Measurements from ENCODE around the gene FCGR2B.
"Not testable (repeated sequence)": the region's sequence is repeated elsewhere in the genome, so short reads cannot be mapped to it uniquely, and the experiment has no call there.

The FCGR2B gene

GRCh38 chr1:161671045-161672020 is 8.4 kb downstream of the FCGR2B start:
- peak; percentile 39 to 41 for DNase-seq (ENCODE audit: low spot score in 2 of 2)
- in situ Hi-C loops (cut with MboI; ENCODE audit: low sequenced_read_pairs); H3K36me3 ChIP-seq (replicated peaks): not testable (repeated sequence)

GRCh38 chr1:161673437-161673836 is 10.5 kb downstream of the FCGR2B start:
- in situ Hi-C loops (cut with MboI; ENCODE audit: low sequenced_read_pairs); H3K27me3 ChIP-seq (ENCODE audit: low read depth); DNase-seq (ENCODE audit: low spot score in 2 of 2); H3K36me3 ChIP-seq (replicated peaks); H3K9me3 ChIP-seq; H3K4me3 ChIP-seq; H3K4me1 ChIP-seq: not testable (repeated sequence)

More at GRCh38 chr1:161671045-161672020, 8.4 kb downstream of the FCGR2B start:
- not testable (repeated sequence) for H3K9me3 ChIP-seq; H3K4me3 ChIP-seq; H3K27me3 ChIP-seq (ENCODE audit: low read depth); H3K4me1 ChIP-seq

- H3K27me3 ChIP-seq (ENCODE audit: low read depth); in situ Hi-C loops (cut with MboI; ENCODE audit: low sequenced_read_pairs): not testable (repeated sequence)
These were observed 11.5 kb downstream of the FCGR2B start for GRCh38 chr1:161674447-161674846.

GRCh38 chr1:161674908-161675307 is 12.0 kb downstream of the FCGR2B start:
- H3K27me3 ChIP-seq (ENCODE audit: low read depth); DNase-seq (ENCODE audit: low spot score in 2 of 2); H3K9me3 ChIP-seq; H3K4me3 ChIP-seq; H3K4me1 ChIP-seq; in situ Hi-C loops (cut with MboI; ENCODE audit: low sequenced_read_pairs); H3K36me3 ChIP-seq (replicated peaks): not testable (repeated sequence)

More at GRCh38 chr1:161674447-161674846, 11.5 kb downstream of the FCGR2B start:
- DNase-seq (ENCODE audit: low spot score in 2 of 2); H3K36me3 ChIP-seq (replicated peaks); H3K9me3 ChIP-seq; H3K4me3 ChIP-seq; H3K4me1 ChIP-seq: not testable (repeated sequence)

- DNase-seq (ENCODE audit: low spot score in 2 of 2) = no peak
- no peak overlapping the region for H3K4me3 ChIP-seq
- H3K36me3 ChIP-seq (replicated peaks) = no peaks in the 10 kb centered on the region
- no peaks in the 10 kb centered on the region for H3K9me3 ChIP-seq
- H3K4me1 ChIP-seq = peaks cover 2% of the 10 kb centered on the region; the same call in 1 of the 2 replicates
- peaks cover 2% of the 10 kb centered on the region; the same call in 1 of the 2 replicates for H3K27me3 ChIP-seq (ENCODE audit: low read depth)
- in situ Hi-C loops (cut with MboI; ENCODE audit: low sequenced_read_pairs) = no loop called here
These were observed 13.5 kb downstream of the FCGR2B start for GRCh38 chr1:161676441-161676840.

GRCh38 chr1:161676958-161677689 is 14.2 kb downstream of the FCGR2B start:
- in situ Hi-C loops (cut with MboI; ENCODE audit: low sequenced_read_pairs) = no loop called here
- H3K4me1 ChIP-seq = no peaks in the 10 kb centered on the region
- no peak overlapping the region for H3K4me3 ChIP-seq
- H3K36me3 ChIP-seq (replicated peaks) = no peaks in the 10 kb centered on the region
- H3K9me3 ChIP-seq = no peaks in the 10 kb centered on the region
- peaks cover 4% of the 10 kb centered on the region; the same call in 1 of the 2 replicates for H3K27me3 ChIP-seq (ENCODE audit: low read depth)
- DNase-seq (ENCODE audit: low spot score in 2 of 2) = no peak

GRCh38 chr1:161678500-161678899 is 15.6 kb downstream of the FCGR2B start:
- DNase-seq (ENCODE audit: low spot score in 2 of 2) = no peak
- Histone ChIP-seq H3K4me3 (no peak overlapping the region), H3K4me1 (no peaks in the 10 kb centered on the region), H3K27me3 (ENCODE audit: low read depth) (peaks cover 4% of the 10 kb centered on the region; the same call in 1 of the 2 replicates), H3K9me3 (no peaks in the 10 kb centered on the region), H3K36me3 (replicated peaks) (no peaks in the 10 kb centered on the region)
- in situ Hi-C loops (cut with MboI; ENCODE audit: low sequenced_read_pairs) = no loop called here

GRCh38 chr1:161681879-161682278 is 18.9 kb downstream of the FCGR2B start:
- in situ Hi-C loops (cut with MboI; ENCODE audit: low sequenced_read_pairs) = no loop called here

GRCh38 chr1:161688946-161689345 is 26.0 kb downstream of the FCGR2B start:
- in situ Hi-C loops (cut with MboI; ENCODE audit: low sequenced_read_pairs) = no loop called here
- DNase-seq (ENCODE audit: low spot score in 2 of 2) = no peak
- peaks cover 3% of the 10 kb centered on the region for H3K27me3 ChIP-seq (ENCODE audit: low read depth)

More at GRCh38 chr1:161681879-161682278, 18.9 kb downstream of the FCGR2B start:
- no peak for DNase-seq (ENCODE audit: low spot score in 2 of 2)
- no peaks in the 10 kb centered on the region for H3K36me3 ChIP-seq (replicated peaks)
- no peaks in the 10 kb centered on the region for H3K4me1 ChIP-seq
- no peak overlapping the region for H3K4me3 ChIP-seq
- peaks cover 6% of the 10 kb centered on the region for H3K27me3 ChIP-seq (ENCODE audit: low read depth)
- no peaks in the 10 kb centered on the region for H3K9me3 ChIP-seq

GRCh38 chr1:161691846-161692245 is 28.9 kb downstream of the FCGR2B start:
- H3K9me3 ChIP-seq = no peaks in the 10 kb centered on the region
- in situ Hi-C loops (cut with MboI; ENCODE audit: low sequenced_read_pairs) = no loop called here
- no peaks in the 10 kb centered on the region; the same call in 1 of the 2 replicates for H3K27me3 ChIP-seq (ENCODE audit: low read depth)
- DNase-seq (ENCODE audit: low spot score in 2 of 2) = no peak
- no peaks in the 10 kb centered on the region for H3K36me3 ChIP-seq (replicated peaks)
- no peaks in the 10 kb centered on the region for H3K4me1 ChIP-seq
- H3K4me3 ChIP-seq = no peak overlapping the region

More at GRCh38 chr1:161688946-161689345, 26.0 kb downstream of the FCGR2B start:
- Histone ChIP-seq H3K4me3 (no peak overlapping the region), H3K9me3 (no peaks in the 10 kb centered on the region), H3K36me3 (replicated peaks) (no peaks in the 10 kb centered on the region), H3K4me1 (no peaks in the 10 kb centered on the region)

GRCh38 chr1:161693020-161693712 is 30.2 kb downstream of the FCGR2B start:
- H3K36me3 ChIP-seq (replicated peaks); in situ Hi-C loops (cut with MboI; ENCODE audit: low sequenced_read_pairs); DNase-seq (ENCODE audit: low spot score in 2 of 2); H3K4me1 ChIP-seq; H3K4me3 ChIP-seq; H3K27me3 ChIP-seq (ENCODE audit: low read depth); H3K9me3 ChIP-seq: not testable (repeated sequence)

GRCh38 chr1:161698302-161698701 is 35.4 kb downstream of the FCGR2B start:
- H3K4me3 ChIP-seq; H3K27me3 ChIP-seq (ENCODE audit: low read depth); H3K4me1 ChIP-seq; H3K9me3 ChIP-seq; DNase-seq (ENCODE audit: low spot score in 2 of 2); H3K36me3 ChIP-seq (replicated peaks); in situ Hi-C loops (cut with MboI; ENCODE audit: low sequenced_read_pairs): not testable (repeated sequence)

- Histone ChIP-seq H3K27me3 (ENCODE audit: low read depth) (no peaks in the 10 kb centered on the region), H3K36me3 (replicated peaks) (no peaks in the 10 kb centered on the region), H3K4me3 (no peak overlapping the region), H3K4me1 (peaks cover 3% of the 10 kb centered on the region), H3K9me3 (no peaks in the 10 kb centered on the region)
- peak; percentile 52 to 53 for DNase-seq (ENCODE audit: low spot score in 2 of 2)
- in situ Hi-C loops (cut with MboI; ENCODE audit: low sequenced_read_pairs) = no loop called here
These were observed 39.3 kb downstream of the FCGR2B start for GRCh38 chr1:161702250-161702649.
